K562 (cell line): ENCODE data around the gene GAPDH.
"Not testable (repeated sequence)": the region's sequence is repeated elsewhere in the genome, so short reads cannot be mapped to it uniquely, and the experiment has no call there.

Source experiments
- FOXO4 ChIP-seq: fragments of 450-650 bp; formaldehyde crosslinking; IDR thresholded peaks from 2 replicates; pipeline ENCODE4 v1.4.0; 2020; ENCODE audit warnings: mild to moderate bottlenecking, moderate library complexity
- MXD1 ChIP-seq: fragments of 250-450 bp; sonication (Bioruptor Pico); IDR thresholded peaks from 2 replicates; pipeline ENCODE4 v1.8.0; 2021; ENCODE audit warnings: borderline replicate concordance, mild to moderate bottlenecking, moderate library complexity; ENCODE audit not compliant: poor library complexity, severe bottlenecking
- MYNN ChIP-seq, 2 experiments: sonication (generic); formaldehyde crosslinking in 1 of 2; IDR thresholded peaks; 2 replicates each; pipeline versions ENCODE4 v1.5.0 to v1.6.1; 2016 to 2020; ENCODE audit warnings: antibody characterized with exemption in 1 of 2, missing genetic modification reagents in 1 of 2
- NR2C1 ChIP-seq, 2 experiments: fragments of 450-650 bp; IDR thresholded peaks; 2 replicates each; pipeline ENCODE4 v1.6.1; 2017; ENCODE audit warnings: mild to moderate bottlenecking in 2 of 2, antibody characterized with exemption in 1 of 2, inconsistent platforms in 1 of 2, missing compliant biosample characterization in 1 of 2, missing genetic modification characterization in 1 of 2
- SOX6 ChIP-seq: fragments of 450-650 bp; IDR thresholded peaks from 2 replicates; pipeline ENCODE4 v1.6.1; 2014; ENCODE audit warnings: mild to moderate bottlenecking
- TAF7 ChIP-seq: fragments of 450-650 bp; IDR thresholded peaks from 2 replicates; pipeline ENCODE4 v1.6.1; 2016; ENCODE audit warnings: missing genetic modification characterization, missing compliant biosample characterization
- TCF7L2 ChIP-seq: fragments of 150-350 bp; IDR thresholded peaks from 2 replicates; pipeline ENCODE4 v1.6.1; 2016; ENCODE audit warnings: low read depth, mild to moderate bottlenecking, low read length, moderate library complexity

GRCh38 chr12:6497291-6497690, 37.0 kb upstream of the GAPDH start:
- TF ChIP-seq TAF7; MYNN (IDR thresholded peaks at IDR 0.05); MYNN (CRISPR knock-in tag; IDR thresholded peaks at IDR 0.05); NR2C1 (IDR thresholded peaks at IDR 0.05); NR2C1 (tag; IDR thresholded peaks at IDR 0.05); SOX6; FOXO4 (CRISPR knock-in tag); MXD1 (CRISPR knock-in tag); TCF7L2: not testable (repeated sequence)
